RWPE2 (cell line): ENCODE data around the gene MRPS18C.

Experiments used
- ATAC-seq: fragments of 200-7000 bp; cut with Tn5 transposase; 3 replicates; pipeline ENCODE4 v1.9.1; 2021; ENCODE audit warnings: low read depth
- DNase-seq: peaks from one replicate; pipeline ENCODE4 v3.0.0-alpha.2; 2020; ENCODE audit warnings: low spot score
- H3K27ac ChIP-seq: fragments of 450-650 bp; 2 replicates; pipeline ENCODE4 v1.5.1; 2017; ENCODE audit warnings: mild to moderate bottlenecking; ENCODE audit not compliant: poor library complexity, severe bottlenecking
- H3K27me3 ChIP-seq: fragments of 250-450 bp; sonication (Bioruptor Pico); 2 replicates; pipeline ENCODE4 v1.5.1; 2021; ENCODE audit warnings: mild to moderate bottlenecking, moderate library complexity; ENCODE audit not compliant: insufficient read depth, poor library complexity, severe bottlenecking
- H3K36me3 ChIP-seq: fragments of 250-450 bp; sonication (Bioruptor Pico); 2 replicates; pipeline ENCODE4 v1.5.1; 2020; ENCODE audit warnings: low read depth, mild to moderate bottlenecking, moderate library complexity
- H3K4me1 ChIP-seq: fragments of 250-450 bp; sonication (Bioruptor Pico); 2 replicates; pipeline ENCODE4 v1.5.1; 2021; ENCODE audit warnings: mild to moderate bottlenecking, moderate library complexity; ENCODE audit not compliant: insufficient read depth, poor library complexity, severe bottlenecking
- H3K4me3 ChIP-seq: fragments of 250-450 bp; sonication (Bioruptor Pico); 2 replicates; pipeline ENCODE4 v1.5.1; 2021; ENCODE audit warnings: mild to moderate bottlenecking, moderate library complexity; ENCODE audit not compliant: severe bottlenecking
- H3K9me3 ChIP-seq: fragments of 250-450 bp; sonication (Bioruptor Pico); 2 replicates; pipeline ENCODE4 v1.5.1; 2021; ENCODE audit warnings: mild to moderate bottlenecking, moderate library complexity; ENCODE audit not compliant: severe bottlenecking
- CTCF ChIP-seq: fragments of 450-650 bp; IDR thresholded peaks from one replicate; pipeline ENCODE4 v1.5.1; 2017; ENCODE audit warnings: mild to moderate bottlenecking, moderate library complexity; ENCODE audit not compliant: poor library complexity, severe bottlenecking

MRPS18C gene

GRCh38 chr4:83431200-83431599, 24.7 kb upstream of the MRPS18C start:
- no peak for TF ChIP-seq CTCF

GRCh38 chr4:83436680-83437079, 19.2 kb upstream of the MRPS18C start:
- Histone ChIP-seq H3K4me1 (no peaks in the 10 kb centered on the region), H3K27ac (no peak overlapping the region), H3K9me3 (no peaks in the 10 kb centered on the region), H3K4me3 (no peak overlapping the region), H3K27me3 (no peaks in the 10 kb centered on the region), H3K36me3 (peaks cover 32% of the 10 kb centered on the region)
- ATAC-seq (no peak), DNase-seq (no peak)
- no peak for TF ChIP-seq CTCF

More at GRCh38 chr4:83431200-83431599, 24.7 kb upstream of the MRPS18C start:
- Histone ChIP-seq H3K4me1 (no peaks in the 10 kb centered on the region), H3K27me3 (no peaks in the 10 kb centered on the region), H3K4me3 (no peak overlapping the region), H3K27ac (no peak overlapping the region), H3K9me3 (no peaks in the 10 kb centered on the region), H3K36me3 (peaks cover 48% of the 10 kb centered on the region)
- DNase-seq, result no peak
- ATAC-seq, result no peak

- Histone ChIP-seq H3K27me3 (no peaks in the 10 kb centered on the region), H3K4me1 (no peaks in the 10 kb centered on the region), H3K36me3 (peaks cover 33% of the 10 kb centered on the region), H3K9me3 (no peaks in the 10 kb centered on the region), H3K27ac (no peak overlapping the region), H3K4me3 (no peak overlapping the region)
- ATAC-seq (no peak), DNase-seq (no peak)
- TF ChIP-seq CTCF, result no peak
Observed at GRCh38 chr4:83438719-83439118, 17.1 kb upstream of the MRPS18C start.

- Histone ChIP-seq H3K36me3 (peaks cover 43% of the 10 kb centered on the region), H3K27me3 (no peaks in the 10 kb centered on the region), H3K27ac (no peak overlapping the region), H3K4me1 (no peaks in the 10 kb centered on the region), H3K4me3 (no peak overlapping the region), H3K9me3 (no peaks in the 10 kb centered on the region)
- TF ChIP-seq CTCF, result no peak
- DNase-seq, result no peak
- no peak for ATAC-seq
Observed at GRCh38 chr4:83440148-83440814, 15.6 kb upstream of the MRPS18C start.

- H3K36me3 ChIP-seq, result peaks cover 45% of the 10 kb centered on the region
- no peak overlapping the region for H3K4me3 ChIP-seq
- H3K4me1 ChIP-seq, result no peaks in the 10 kb centered on the region
- H3K27ac ChIP-seq, result no peak overlapping the region
- H3K9me3 ChIP-seq, result no peaks in the 10 kb centered on the region
- no peak for ATAC-seq
- no peak for TF ChIP-seq CTCF
- H3K27me3 ChIP-seq, result no peaks in the 10 kb centered on the region
- no peak for DNase-seq
Observed at GRCh38 chr4:83440899-83441298, 15.0 kb upstream of the MRPS18C start.
